Hematopoietic multipotent progenitor cell treated with erythropoietin and hydrocortisone succinate and interleukin-3 and kit ligand, for 17 days (in vitro differentiated cells): ENCODE measurements around the gene FOXD4L1.
"Not testable (repeated sequence)": the region's sequence is repeated elsewhere in the genome, so short reads cannot be mapped to it uniquely, and the experiment has no call there.

Source experiments
- DNase-seq: peaks from one replicate; pipeline ENCODE4 v3.0.0-alpha.2; 2015; ENCODE audit warnings: low spot score

FOXD4L1 gene

DNA sequence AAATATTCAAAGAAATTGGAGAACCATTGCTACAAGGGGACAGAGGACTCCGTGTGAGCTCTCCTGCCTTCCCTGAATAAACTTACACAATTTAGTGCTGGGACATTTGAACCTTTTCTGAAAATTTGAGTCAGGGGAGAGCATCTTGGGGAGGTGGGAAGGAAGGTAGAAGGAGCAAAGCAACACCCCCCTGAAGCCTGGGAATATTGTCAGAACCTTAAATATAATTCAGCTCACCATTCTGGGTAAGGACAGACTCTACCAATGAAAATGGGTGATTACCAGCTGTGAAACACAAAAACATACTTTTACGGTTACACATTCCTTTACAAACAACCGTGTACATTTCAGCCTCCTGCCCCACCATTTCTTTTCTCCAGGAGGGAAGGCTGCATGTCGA lies at the start of gene FOXD4L1:
Gene FOXD4L1, plus strand, starts transcription at position 301 of the 400 bp plus-strand sequence. CDS start 592 bp downstream, outside the sequence.
- not testable (repeated sequence) for DNase-seq

DNA sequence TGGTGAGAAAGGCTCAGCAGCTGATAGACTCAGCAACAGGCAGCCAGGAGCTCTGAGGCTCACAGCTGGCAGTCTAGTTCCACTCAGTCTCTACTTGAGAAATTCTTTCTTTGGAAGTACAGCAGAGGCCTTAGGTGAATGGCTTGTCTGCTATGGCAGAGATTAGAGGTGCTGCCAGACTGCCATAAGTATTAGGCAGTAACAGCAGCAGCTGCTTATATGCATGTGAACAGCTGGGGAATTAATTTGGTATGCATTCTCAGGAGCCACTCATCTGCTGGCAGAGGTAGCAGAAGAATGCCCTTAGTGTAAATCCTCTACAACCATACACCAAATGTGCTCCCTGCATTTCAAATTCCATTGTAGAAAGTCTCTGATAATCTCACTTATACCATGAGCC lies 32.7 kb upstream of the FOXD4L1 start:
- DNase-seq, result not testable (repeated sequence)

DNA sequence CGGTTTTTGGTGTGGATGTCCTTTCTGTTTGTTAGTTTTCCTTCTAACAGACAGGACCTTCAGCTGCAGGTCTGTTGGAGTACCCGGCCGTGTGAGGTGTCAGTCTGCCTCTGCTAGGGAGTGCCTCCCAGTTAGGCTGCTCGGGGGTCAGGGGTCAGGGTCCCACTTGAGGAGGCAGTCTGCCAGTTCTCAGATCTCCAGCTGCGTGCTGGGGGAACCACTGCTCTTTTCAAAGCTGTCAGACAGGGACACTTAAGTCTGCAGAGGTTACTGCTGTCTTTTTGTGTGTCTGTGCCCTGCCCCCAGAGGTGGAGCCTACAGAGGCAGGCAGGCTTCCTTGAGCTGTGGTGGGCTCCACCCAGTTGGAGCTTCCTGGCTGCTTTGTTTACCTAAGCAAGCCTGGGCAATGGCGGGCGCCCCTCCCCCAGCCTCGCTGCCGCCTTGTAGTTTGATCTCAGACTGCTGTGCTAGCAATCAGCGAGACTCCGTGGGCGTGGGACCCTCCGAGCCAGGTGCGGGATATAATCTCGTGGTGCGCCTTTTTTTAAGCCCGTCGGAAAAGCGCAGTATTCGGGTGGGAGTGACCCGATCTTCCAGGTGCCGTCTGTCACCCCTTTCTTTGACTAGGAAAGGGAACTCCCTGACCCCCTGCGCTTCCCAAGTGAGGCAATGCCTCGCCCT lies 21.6 kb upstream of the FOXD4L1 start:
- not testable (repeated sequence) for DNase-seq

DNA sequence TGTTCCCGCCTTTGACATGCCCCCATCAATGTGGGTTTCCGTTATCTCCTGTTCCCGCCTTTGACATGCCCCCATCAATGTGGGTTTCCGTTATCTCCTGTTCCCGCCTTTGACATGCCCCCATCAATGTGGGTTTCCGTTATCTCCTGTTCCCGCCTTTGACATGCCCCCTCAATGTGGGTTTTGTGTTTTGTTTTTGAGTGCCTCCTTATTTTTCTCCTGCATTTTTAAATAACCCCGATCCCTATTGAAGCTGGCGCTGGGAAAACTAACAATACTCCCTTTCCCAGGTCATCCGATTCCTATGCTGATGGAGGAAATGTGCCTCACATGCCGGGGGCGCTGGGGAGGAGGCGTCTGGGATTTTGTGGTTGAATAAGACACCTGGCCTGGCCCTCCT lies 1.9 kb upstream of the FOXD4L1 start:
- not testable (repeated sequence) for DNase-seq

DNA sequence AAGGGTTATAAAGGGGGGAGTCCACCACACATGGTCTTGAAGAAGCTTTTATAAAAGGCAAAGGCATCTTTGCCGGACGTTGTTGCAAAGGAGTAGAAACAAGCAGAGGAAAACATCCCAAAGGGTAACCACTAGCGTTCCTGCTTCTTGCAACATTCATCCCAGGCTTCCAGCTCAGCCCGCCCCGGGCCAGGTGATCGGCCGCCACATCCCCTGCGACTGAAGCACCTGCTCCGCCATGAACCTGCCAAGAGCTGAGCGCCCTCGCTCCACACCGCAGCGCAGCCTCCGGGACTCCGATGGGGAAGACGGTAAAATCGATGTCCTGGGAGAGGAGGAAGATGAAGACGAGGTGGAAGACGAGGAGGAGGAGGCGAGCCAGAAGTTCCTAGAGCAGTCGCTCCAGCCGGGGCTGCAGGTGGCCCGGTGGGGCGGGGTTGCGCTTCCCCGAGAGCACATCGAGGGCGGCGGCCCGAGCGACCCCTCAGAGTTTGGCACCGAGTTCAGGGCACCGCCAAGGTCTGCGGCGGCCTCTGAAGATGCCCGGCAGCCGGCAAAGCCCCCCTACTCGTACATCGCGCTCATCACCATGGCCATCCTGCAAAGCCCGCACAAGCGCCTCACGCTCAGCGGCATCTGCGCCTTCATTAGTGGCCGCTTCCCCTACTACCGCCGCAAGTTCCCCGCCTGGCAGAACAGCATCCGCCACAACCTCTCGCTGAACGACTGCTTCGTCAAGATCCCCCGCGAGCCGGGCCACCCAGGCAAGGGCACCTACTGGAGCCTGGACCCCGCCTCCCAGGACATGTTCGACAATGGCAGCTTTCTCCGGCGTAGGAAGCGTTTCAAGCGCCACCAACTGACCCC lies 787 bp downstream of the FOXD4L1 start:
- not testable (repeated sequence) for DNase-seq

DNA sequence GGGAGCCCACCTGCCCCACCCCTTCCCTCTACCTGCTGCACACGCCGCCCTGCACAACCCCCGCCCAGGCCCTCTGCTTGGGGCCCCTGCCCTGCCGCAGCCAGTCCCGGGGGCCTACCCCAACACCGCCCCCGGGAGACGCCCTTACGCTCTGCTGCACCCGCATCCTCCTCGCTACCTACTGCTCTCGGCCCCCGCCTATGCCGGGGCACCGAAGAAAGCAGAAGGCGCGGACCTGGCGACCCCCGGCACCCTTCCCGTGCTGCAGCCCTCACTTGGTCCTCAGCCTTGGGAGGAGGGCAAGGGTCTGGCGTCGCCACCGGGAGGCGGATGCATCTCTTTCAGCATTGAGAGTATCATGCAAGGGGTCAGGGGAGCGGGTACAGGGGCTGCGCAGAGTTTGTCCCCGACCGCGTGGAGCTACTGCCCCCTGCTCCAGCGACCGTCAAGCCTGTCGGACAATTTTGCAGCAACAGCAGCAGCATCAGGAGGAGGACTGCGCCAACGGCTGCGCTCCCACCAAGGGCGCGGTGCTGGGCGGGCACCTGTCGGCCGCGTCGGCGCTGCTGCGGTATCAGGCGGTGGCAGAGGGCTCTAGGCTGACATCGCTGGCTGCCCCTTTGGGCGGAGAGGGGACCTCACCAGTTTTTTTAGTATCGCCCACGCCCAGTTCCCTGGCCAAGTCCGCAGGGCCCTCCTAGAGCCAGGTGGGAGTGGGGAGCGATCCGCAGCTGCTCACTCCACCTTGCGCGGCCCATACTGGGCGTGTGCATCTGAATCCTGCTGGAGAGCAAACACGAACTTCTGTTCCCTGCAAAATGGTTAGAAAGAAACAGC lies 1.6 kb downstream of the FOXD4L1 start:
- peak; percentile 9 for DNase-seq

DNA sequence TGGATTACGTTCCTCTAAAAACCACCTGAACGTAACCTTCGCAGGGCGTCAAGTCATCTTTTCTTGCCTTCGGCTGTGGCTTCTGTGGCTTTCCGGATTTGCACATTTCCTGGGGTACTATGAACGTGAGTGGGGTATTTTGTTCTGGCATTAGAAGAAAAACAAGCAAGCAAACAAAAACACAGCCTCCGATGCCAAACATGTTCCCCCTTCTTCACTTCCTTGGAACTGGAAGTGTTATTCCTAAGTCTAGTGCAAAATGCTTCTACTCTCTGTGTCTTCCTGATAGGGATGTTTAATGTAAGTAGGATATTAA lies 2.2 kb downstream of the FOXD4L1 start:
- DNase-seq, result not testable (repeated sequence)

DNA sequence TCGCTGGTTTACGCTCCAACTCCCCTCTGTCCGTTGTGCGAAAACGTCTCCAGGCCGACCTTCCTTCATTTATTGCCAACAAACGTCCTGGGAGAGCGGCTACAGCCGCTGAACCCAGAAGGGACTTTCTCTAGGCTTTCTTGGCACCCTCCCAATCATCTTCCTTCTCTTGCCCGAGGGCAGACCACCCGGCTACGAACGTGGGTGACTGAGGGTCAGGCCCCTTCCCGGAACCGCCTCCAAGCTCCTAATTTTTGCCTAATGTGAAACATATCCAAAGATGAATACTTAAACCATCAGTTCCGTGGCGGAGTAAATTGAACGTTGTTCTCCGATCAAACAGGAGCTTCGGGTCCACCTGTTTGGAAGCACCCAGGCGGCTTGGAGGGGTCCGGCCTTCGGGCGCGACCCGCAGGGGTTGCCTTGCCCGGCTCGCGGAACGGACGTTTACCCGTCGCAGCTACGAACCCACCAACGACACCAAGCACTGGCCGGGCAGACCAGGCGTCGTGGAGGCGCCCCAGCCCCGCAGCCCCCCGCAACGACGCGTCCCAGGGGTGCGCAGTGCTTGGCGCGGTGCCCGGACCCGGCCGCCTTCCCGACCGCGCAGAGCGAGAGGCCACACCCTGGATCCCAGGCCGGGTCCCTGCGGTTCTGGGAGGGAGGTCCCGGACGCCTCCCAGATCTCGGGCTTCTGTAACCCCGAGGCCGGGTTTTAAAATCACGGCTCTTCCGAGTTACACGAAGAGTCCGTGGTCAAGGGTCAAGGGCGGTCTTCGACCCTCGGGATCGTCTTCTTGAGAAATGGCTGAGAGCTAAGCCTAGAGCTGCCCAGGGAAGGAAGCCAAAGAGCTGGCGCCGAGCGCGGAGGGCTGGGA lies 4.0 kb downstream of the FOXD4L1 start:
- not testable (repeated sequence) for DNase-seq

DNA sequence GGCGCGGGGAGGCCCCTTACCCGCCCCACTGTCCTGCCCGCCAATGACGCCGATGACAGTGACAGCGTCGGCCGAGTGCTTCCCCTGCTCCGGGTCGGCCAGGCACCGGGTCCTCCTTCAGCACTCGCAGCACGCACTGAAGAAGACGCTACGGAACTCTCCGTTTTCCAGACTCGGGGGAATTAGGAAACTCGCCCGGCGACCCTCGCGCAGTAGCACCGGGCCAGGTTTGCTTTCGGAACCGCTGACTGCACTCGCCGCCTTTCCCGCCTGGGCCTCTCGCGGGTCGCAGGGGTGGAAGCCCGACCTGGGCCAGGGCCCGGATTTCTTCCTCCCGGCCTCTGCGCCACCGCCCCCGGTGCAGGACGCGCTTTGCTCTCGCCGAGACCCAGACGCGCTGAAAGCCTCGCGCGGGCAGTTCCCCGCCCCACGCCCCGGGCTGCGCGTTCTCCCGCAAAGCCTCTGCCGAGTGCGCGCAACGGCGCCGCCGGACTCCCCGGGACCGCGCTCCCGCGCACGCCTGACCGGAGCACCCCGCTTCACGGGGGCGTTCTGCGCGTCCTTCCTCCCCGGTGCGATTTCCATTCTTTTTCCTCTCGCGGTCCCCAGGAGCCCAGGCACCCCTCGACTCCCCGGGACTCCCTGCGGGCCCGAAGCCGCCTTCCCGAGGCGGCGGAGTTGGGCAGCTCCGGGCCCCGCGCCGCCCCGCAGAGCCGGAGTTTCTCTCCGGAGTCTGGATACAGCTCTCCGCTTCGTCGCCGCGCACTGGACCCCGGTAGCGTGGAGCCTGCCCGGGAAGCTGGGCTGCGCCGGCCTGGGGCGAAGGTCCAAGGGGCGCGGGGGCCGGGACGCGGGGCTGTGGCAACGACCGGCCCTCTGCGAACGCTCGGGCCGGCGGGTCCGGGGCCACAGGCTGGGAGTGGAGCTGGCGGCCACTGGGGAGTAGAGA lies 4.9 kb downstream of the FOXD4L1 start:
- DNase-seq, result not testable (repeated sequence)

DNA sequence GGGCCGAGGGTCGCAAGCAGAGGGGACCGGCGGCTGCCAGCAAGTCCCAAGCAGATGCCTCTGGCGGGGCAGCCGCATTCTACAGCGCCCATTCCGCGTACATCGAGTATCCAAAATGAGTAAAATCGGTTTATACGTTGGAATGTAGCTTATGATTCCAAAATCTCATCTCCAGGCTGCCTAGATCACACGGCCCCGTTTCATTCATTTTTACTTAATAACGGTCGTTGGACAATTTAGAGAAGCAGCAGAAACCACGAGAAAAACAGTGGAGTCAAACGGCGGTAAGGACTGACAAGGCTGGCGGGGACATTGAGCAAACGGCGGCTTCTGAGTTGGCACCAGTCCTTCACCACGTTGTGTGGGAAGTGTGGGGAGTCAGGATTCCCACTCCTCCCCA lies 5.6 kb downstream of the FOXD4L1 start:
- not testable (repeated sequence) for DNase-seq

DNA sequence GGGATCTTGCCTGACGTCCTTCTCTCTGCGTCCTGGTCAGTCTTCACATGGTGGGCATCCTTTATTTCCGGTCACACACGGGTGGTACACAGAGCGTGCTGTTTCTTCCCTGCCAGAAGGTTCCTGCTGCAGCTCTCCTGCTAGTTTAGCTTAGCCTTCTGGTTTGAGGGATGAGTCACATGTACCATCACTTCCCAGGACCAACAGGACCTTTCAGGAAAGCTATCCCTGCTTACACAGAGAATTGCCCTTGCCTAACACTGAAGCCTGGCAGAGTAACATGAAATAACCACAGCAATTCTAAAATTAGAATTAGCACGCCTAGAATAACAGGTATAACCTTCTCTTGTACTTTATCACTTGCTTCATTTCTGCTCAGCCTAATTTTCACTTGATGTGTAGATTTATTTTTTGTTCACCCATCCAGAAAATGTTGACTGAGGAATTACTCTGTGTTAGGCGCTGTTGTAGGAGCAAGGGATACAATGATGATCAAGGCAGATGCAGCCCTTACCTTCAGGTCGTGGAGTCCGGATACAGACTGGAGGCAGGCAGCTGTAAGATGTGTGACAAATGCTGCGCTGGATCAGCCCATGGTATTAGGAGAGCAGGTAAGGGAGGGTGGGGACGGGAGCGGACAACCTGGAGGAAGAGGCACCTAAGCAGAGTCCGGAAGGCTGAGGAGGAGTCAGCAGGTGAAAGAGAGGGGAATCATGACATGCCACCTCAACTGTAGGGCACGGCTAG lies 9.1 kb downstream of the FOXD4L1 start:
- DNase-seq, result not testable (repeated sequence)

DNA sequence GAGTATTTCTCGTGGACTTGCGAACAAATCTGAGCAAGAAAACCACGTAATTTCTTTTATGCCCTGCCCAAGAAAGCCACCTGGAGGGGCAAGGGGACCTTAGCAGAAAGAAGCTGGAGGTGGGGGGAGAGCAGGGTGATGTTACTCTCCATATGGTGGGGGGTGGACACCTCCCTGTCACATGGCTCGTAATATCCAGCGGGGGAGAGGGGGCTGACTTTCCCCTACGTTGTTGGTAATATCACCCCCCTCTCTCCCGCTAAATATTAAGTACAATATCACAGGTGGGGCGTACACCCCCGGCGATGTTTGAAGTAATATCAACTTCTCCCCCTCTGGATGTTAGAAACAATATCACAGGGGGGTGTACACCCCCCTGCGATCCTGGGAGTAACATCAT lies 9.7 kb downstream of the FOXD4L1 start:
- DNase-seq, result not testable (repeated sequence)

DNA sequence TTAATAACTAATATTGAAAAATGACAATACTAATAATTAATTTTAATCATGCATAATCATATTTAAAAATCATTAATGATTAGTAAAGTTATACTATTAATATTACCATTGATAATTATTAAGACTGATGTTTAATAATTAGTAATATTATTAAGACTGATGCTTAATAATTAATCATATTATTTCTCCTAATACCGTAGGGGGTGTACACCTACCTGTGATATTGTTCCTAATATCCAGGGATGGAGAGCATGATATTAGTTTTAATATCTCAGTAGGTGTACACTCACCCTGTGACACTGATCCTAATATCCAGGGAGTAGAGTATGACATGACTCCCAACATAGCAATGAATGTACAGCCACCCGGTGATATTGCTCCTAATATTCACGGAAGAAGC lies 12.4 kb downstream of the FOXD4L1 start:
- DNase-seq, result not testable (repeated sequence)

DNA sequence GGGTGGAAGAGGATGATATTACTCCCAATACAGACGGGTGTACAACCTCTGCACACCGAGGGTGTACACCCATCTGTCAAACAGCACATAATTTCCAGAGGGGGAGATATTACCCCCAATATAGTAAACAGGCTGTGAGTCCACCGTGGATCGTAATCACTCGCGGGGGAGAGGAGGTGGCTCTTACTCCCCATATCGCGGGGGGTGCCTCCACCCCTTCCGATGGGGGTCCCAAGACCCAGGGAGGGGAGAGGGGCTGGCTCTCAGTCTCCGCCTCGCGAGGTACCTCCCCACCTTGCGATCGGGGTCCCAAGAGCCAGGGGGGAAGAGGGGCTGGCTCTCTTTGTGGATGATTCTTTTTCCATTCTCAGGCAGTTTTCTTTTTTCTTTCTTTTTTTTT lies 13.4 kb downstream of the FOXD4L1 start:
- not testable (repeated sequence) for DNase-seq

DNA sequence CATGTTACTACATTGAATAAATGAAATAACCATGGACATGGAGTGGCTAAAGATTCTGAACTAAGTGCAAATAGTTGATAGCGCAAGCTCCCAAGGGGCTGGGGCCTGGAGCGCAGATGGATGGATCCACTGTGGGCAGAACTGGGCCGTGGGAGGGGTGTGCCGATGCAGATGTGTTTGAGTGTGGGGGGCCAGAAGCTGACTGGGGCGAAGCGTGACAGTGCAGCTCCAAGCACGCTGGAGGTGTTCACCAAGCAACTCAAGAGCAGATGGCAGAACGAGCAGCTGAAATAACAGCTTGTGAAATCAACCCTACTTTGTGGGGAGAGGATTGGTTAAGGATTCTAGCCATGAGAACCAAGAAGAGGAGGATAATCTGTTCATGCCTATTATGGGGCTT lies 17.0 kb downstream of the FOXD4L1 start:
- DNase-seq, result not testable (repeated sequence)

DNA sequence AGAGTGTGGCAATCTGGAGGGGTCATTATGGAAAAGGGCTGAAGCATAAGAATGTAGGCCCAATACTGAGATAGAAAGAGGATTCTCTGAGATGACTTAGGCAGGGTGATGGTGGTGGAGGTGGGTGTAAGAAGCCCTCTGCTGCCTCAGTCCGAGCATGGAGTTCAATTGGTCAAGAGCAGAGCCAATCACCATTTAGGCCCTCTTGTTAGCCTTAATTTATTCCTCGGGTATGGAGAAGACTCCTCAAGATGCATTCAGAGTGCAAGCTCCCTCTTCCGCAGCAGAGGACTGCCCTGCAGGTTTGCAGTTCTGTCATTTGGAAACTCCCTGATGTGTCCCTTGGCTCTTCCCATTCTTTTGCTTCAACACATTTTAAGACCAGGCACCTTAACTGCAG lies 17.5 kb downstream of the FOXD4L1 start:
- not testable (repeated sequence) for DNase-seq

DNA sequence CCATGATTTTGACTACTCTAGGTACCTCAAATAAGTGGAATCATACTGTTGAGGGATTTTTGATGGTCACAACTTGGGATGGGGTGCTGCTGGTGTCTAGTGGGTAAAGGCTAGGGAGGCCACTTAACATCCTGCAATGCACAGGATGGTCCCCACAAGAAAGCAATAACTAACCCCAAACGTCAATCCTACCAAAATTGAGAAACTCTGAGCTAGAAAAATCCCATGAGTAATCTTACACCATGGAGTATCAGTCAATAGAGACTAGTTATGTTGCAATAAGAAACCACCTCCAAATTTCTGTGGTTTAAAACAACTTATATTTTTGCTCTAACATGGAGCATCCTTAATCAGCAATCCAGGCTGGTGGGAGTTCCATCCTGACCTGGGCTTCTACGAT lies 18.6 kb downstream of the FOXD4L1 start:
- not testable (repeated sequence) for DNase-seq

DNA sequence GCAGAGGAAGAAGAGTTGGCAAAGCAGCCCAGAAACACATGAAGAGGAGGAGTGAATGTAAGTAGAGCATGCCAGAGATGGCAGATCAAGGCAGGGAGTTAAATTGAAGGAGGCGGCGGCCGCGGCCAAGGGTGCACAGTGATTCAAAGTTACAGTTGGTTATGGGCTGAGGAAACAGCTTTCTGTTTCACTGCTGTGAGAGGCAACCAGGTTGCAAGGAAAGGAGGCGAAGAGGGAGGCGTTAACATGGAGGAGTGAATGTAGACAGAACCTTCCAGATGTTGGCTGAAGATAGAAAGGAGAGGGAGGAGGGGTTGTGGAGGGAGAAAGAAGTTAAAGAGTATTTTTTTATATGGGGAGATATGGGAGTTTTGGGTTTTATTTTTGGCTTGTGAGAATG lies 22.4 kb downstream of the FOXD4L1 start:
- peak; percentile 54 for DNase-seq

DNA sequence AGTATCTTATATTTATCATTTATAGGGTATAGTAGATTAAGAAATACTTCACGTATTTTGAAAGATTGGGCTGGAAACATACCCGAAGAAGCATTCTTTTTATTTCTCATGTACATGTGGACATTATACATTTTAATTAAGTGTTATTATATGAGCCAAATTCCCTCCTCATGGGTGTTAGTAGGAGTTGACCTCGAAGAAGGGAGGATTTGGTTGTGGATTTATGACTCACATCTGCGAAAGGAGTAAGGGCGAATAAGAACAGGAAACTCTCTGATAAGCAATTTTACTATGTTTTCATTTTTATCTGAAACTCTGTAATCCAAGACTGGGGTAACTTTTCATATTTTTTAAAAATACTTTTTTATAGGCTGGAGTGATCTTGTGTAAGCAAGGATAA lies 23.0 kb downstream of the FOXD4L1 start:
- not testable (repeated sequence) for DNase-seq
